GM23338 (cell line): ENCODE data around the gene CSNK1E. TPM values are rescaled to one million over a fixed set of nuclear protein-coding genes. Genes with fewer than 3 reads are reported as not detected.

ENCODE experiments used
- ATAC-seq: fragments of 200-7000 bp; cut with Tn5 transposase; 3 replicates; pipeline ENCODE4 v1.9.1; 2020
- DNase-seq: peaks from one replicate; pipeline ENCODE4 v3.0.0-alpha.2; 2015; ENCODE audit warnings: low spot score
- H2AFZ ChIP-seq: fragments of 200-600 bp; sonication (generic); 2 replicates; pipeline ENCODE4 v1.8.0; 2016; ENCODE audit warnings: antibody characterized with exemption, mild to moderate bottlenecking, moderate library complexity
- H3F3A ChIP-seq: fragments of 200-600 bp; sonication (generic); replicated peaks from 2 replicates; pipeline ENCODE4 v1.8.0; 2017; ENCODE audit warnings: antibody characterized with exemption, mixed run types, low read depth
- H3K27ac ChIP-seq: fragments of 200-600 bp; sonication (generic); 2 replicates; pipeline ENCODE4 v1.6.1; 2016; ENCODE audit warnings: low read depth
- H3K27me3 ChIP-seq: fragments of 200-600 bp; sonication (generic); 2 replicates; pipeline ENCODE4 v1.8.0; 2016; ENCODE audit warnings: mild to moderate bottlenecking, mixed run types, moderate library complexity; ENCODE audit not compliant: insufficient read depth
- H3K36me3 ChIP-seq: fragments of 200-600 bp; sonication (generic); 2 replicates; pipeline ENCODE4 v1.8.0; 2016; ENCODE audit warnings: mild to moderate bottlenecking; ENCODE audit not compliant: insufficient read depth
- H3K4me1 ChIP-seq: fragments of 200-600 bp; sonication (generic); 2 replicates; pipeline ENCODE4 v1.8.0; 2016; ENCODE audit warnings: mild to moderate bottlenecking, moderate library complexity; ENCODE audit not compliant: insufficient read depth
- H3K4me2 ChIP-seq: fragments of 200-600 bp; sonication (generic); 2 replicates; pipeline ENCODE4 v1.7.1; 2017; ENCODE audit warnings: mixed run types
- H3K4me3 ChIP-seq: fragments of 200-600 bp; sonication (generic); 2 replicates; pipeline ENCODE4 v1.6.1; 2016; ENCODE audit warnings: mixed run types
- H3K79me2 ChIP-seq: fragments of 200-600 bp; sonication (generic); replicated peaks from 2 replicates; pipeline ENCODE4 v1.8.0; 2017; ENCODE audit warnings: mild to moderate bottlenecking; ENCODE audit not compliant: insufficient read depth
- H3K9me2 ChIP-seq: fragments of 200-600 bp; sonication (generic); 2 replicates; pipeline ENCODE4 v1.8.0; 2017; ENCODE audit not compliant: insufficient read depth
- H4K20me1 ChIP-seq: fragments of 200-600 bp; sonication (generic); replicated peaks from 2 replicates; pipeline ENCODE4 v1.8.0; 2017; ENCODE audit warnings: mild to moderate bottlenecking; ENCODE audit not compliant: insufficient read depth
- H3K27ac Mint-ChIP-seq: 2 replicates; pipeline ENCODE4 v1.8.0; 2020; ENCODE audit warnings: inconsistent platforms, mild to moderate bottlenecking, moderate library complexity, mixed read lengths
- H3K27me3 Mint-ChIP-seq: 3 replicates; pipeline ENCODE4 v1.8.0; 2022; ENCODE audit warnings: low read depth, mild to moderate bottlenecking, moderate library complexity, mixed read lengths, inconsistent platforms; ENCODE audit not compliant: insufficient read depth, poor library complexity
- H3K36me3 Mint-ChIP-seq: 3 replicates; pipeline ENCODE4 v1.8.0; 2021; ENCODE audit warnings: low read depth, mild to moderate bottlenecking, inconsistent platforms, moderate library complexity, mixed read lengths
- H3K4me1 Mint-ChIP-seq: 3 replicates; pipeline ENCODE4 v1.8.0; 2020; ENCODE audit warnings: mild to moderate bottlenecking, inconsistent platforms, mixed read lengths
- H3K4me3 Mint-ChIP-seq: 3 replicates; pipeline ENCODE4 v1.8.0; 2021; ENCODE audit warnings: moderate library complexity, mild to moderate bottlenecking, inconsistent platforms, mixed read lengths
- H3K9me3 Mint-ChIP-seq: 3 replicates; pipeline ENCODE4 v1.8.0; 2020; ENCODE audit warnings: moderate library complexity, mild to moderate bottlenecking, inconsistent platforms, mixed read lengths
- CREB1 ChIP-seq: fragments of 250-450 bp; sonication (Bioruptor Pico); IDR thresholded peaks from 2 replicates; pipeline ENCODE4 v1.5.0; 2020; ENCODE audit warnings: low read depth, mild to moderate bottlenecking, moderate library complexity
- CTCF ChIP-seq, 2 experiments: fragments of 200-600 bp in 1 of 2; sonication (generic) in 1 of 2; conservative IDR thresholded peaks; 2 replicates each; pipeline versions ENCODE4 v1.5.1 to v1.6.1; 2016 to 2017; ENCODE audit warnings: antibody characterized with exemption in 2 of 2, low read depth in 2 of 2, mild to moderate bottlenecking in 2 of 2, moderate library complexity in 1 of 2
- ETS1 ChIP-seq: IDR thresholded peaks from 2 replicates; pipeline ENCODE4 v1.6.1; 2016; ENCODE audit warnings: antibody characterized with exemption
- EZH2 ChIP-seq: fragments of 200-600 bp; sonication (generic); IDR thresholded peaks from one replicate; pipeline ENCODE4 v1.8.0; 2017; ENCODE audit warnings: antibody characterized with exemption, mild to moderate bottlenecking, low read depth; ENCODE audit not compliant: unreplicated experiment
- JUNB ChIP-seq: IDR thresholded peaks from one replicate; pipeline ENCODE4 v1.6.1; 2016; ENCODE audit warnings: antibody characterized with exemption; ENCODE audit not compliant: unreplicated experiment
- NANOG ChIP-seq: IDR thresholded peaks from 2 replicates; pipeline ENCODE4 v1.6.1; 2016; ENCODE audit warnings: antibody characterized with exemption, borderline replicate concordance
- POLR2AphosphoS5 ChIP-seq: IDR thresholded peaks from 2 replicates; pipeline ENCODE4 v1.6.1; 2016; ENCODE audit warnings: antibody characterized with exemption, low read depth
- STAT1 ChIP-seq: IDR thresholded peaks from one replicate; pipeline ENCODE4 v1.6.1; 2016; ENCODE audit warnings: antibody characterized with exemption; ENCODE audit not compliant: unreplicated experiment
- ZNF114 ChIP-seq: fragments of 250-450 bp; sonication (Bioruptor Pico); IDR thresholded peaks from 2 replicates; pipeline ENCODE4 v1.5.0; 2020; ENCODE audit warnings: mild to moderate bottlenecking, moderate library complexity
- ZNF331 ChIP-seq: fragments of 250-450 bp; sonication (Bioruptor Pico); IDR thresholded peaks from 2 replicates; pipeline ENCODE4 v1.5.0; 2020; ENCODE audit warnings: low read depth, mild to moderate bottlenecking, moderate library complexity
- polyA plus RNA-seq: library from polyadenylated mRNA; unstranded; fragments of >200 nt; fragmentation: Nextera tagmentation; extraction: Ambion mirVana; gene quantifications from 2 replicates; pipeline ENCODE4 v1.2.1, GENCODE V29; 2016
- total RNA-seq: library from RNA; depleted of rRNA; stranded (reverse); fragments of >200 nt; shearing (Covaris generic); gene quantifications from 2 replicates; pipeline ENCODE4 v1.2.3, GENCODE V29; 2014
- TF ChIP-seq, protein P1 (sequence below): fragments of 250-450 bp; sonication (Bioruptor Pico); IDR thresholded peaks from 2 replicates; pipeline ENCODE4 v1.5.0; 2020; ENCODE audit warnings: mild to moderate bottlenecking, moderate library complexity
- TF ChIP-seq, protein P2 (sequence below): IDR thresholded peaks from one replicate; pipeline ENCODE4 v1.6.1; 2018; ENCODE audit warnings: antibody characterized with exemption; ENCODE audit not compliant: unreplicated experiment

The CSNK1E gene
- total and polyA plus RNA-seq, 2 experiments from 2014 or later = 180 to 259 TPM

DNA sequence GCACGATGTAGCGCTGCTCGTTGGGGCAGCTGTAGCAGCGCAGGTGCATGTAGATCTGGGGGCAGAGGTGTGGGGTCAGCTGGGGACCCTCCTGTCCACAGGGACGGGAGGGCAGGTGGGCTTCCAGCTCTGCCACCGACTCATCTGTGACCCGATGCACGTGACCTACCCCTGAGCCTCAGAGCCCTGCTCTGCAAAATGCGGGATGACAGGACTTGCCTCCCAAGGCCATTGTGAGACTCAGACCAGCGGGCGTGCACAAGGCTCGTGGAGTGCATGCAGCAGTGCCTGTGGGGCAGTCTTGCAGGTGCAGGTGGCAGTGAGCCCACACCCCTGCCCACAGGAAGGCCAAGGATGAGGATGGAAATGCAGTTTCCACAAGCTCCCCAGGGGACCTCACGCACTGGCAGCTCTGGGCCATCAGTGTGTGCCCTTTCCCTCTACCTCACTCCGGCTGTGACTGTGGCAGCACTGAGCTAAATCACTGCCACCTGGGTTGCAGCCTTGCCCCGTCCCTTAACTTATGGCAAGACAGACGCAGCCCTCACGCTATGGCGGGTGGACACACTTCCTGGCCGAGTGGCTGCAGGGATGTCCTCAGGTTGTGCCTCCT, 71.1 kb downstream of the CSNK1E start:
- no peak overlapping the region for H3K4me2 ChIP-seq
- peaks cover 24% of the 10 kb centered on the region for H4K20me1 ChIP-seq
- H3K27me3 ChIP-seq = no peaks in the 10 kb centered on the region
- ATAC-seq = no peak
- H3K36me3 Mint-ChIP-seq = peaks cover 28% of the 10 kb centered on the region
- H3K79me2 ChIP-seq = peaks cover 31% of the 10 kb centered on the region
- H3K27ac ChIP-seq = no peak overlapping the region
- H3K9me2 ChIP-seq = no peaks in the 10 kb centered on the region
- H3K9me3 Mint-ChIP-seq = no peaks in the 10 kb centered on the region
- H3K4me3 Mint-ChIP-seq = no peak overlapping the region
- H3K36me3 ChIP-seq = no peaks in the 10 kb centered on the region
- H3F3A ChIP-seq = no peaks in the 10 kb centered on the region
- peaks cover 9% of the 10 kb centered on the region for H3K4me1 Mint-ChIP-seq
- no peak overlapping the region for H3K27ac Mint-ChIP-seq
- H3K4me1 ChIP-seq = 0 out of 2 replicates have a peak, but pooled peaks cover 2% of the 10 kb centered on the region
- H3K4me3 ChIP-seq = no peak overlapping the region
- no peak overlapping the region for H2AFZ ChIP-seq
- no peak for TF ChIP-seq CTCF (conservative IDR thresholded peaks at IDR 0.05; ENCODE audit: low read depth in 2 of 2)
- no peak for TF ChIP-seq ETS1
- TF ChIP-seq, protein P1, sequence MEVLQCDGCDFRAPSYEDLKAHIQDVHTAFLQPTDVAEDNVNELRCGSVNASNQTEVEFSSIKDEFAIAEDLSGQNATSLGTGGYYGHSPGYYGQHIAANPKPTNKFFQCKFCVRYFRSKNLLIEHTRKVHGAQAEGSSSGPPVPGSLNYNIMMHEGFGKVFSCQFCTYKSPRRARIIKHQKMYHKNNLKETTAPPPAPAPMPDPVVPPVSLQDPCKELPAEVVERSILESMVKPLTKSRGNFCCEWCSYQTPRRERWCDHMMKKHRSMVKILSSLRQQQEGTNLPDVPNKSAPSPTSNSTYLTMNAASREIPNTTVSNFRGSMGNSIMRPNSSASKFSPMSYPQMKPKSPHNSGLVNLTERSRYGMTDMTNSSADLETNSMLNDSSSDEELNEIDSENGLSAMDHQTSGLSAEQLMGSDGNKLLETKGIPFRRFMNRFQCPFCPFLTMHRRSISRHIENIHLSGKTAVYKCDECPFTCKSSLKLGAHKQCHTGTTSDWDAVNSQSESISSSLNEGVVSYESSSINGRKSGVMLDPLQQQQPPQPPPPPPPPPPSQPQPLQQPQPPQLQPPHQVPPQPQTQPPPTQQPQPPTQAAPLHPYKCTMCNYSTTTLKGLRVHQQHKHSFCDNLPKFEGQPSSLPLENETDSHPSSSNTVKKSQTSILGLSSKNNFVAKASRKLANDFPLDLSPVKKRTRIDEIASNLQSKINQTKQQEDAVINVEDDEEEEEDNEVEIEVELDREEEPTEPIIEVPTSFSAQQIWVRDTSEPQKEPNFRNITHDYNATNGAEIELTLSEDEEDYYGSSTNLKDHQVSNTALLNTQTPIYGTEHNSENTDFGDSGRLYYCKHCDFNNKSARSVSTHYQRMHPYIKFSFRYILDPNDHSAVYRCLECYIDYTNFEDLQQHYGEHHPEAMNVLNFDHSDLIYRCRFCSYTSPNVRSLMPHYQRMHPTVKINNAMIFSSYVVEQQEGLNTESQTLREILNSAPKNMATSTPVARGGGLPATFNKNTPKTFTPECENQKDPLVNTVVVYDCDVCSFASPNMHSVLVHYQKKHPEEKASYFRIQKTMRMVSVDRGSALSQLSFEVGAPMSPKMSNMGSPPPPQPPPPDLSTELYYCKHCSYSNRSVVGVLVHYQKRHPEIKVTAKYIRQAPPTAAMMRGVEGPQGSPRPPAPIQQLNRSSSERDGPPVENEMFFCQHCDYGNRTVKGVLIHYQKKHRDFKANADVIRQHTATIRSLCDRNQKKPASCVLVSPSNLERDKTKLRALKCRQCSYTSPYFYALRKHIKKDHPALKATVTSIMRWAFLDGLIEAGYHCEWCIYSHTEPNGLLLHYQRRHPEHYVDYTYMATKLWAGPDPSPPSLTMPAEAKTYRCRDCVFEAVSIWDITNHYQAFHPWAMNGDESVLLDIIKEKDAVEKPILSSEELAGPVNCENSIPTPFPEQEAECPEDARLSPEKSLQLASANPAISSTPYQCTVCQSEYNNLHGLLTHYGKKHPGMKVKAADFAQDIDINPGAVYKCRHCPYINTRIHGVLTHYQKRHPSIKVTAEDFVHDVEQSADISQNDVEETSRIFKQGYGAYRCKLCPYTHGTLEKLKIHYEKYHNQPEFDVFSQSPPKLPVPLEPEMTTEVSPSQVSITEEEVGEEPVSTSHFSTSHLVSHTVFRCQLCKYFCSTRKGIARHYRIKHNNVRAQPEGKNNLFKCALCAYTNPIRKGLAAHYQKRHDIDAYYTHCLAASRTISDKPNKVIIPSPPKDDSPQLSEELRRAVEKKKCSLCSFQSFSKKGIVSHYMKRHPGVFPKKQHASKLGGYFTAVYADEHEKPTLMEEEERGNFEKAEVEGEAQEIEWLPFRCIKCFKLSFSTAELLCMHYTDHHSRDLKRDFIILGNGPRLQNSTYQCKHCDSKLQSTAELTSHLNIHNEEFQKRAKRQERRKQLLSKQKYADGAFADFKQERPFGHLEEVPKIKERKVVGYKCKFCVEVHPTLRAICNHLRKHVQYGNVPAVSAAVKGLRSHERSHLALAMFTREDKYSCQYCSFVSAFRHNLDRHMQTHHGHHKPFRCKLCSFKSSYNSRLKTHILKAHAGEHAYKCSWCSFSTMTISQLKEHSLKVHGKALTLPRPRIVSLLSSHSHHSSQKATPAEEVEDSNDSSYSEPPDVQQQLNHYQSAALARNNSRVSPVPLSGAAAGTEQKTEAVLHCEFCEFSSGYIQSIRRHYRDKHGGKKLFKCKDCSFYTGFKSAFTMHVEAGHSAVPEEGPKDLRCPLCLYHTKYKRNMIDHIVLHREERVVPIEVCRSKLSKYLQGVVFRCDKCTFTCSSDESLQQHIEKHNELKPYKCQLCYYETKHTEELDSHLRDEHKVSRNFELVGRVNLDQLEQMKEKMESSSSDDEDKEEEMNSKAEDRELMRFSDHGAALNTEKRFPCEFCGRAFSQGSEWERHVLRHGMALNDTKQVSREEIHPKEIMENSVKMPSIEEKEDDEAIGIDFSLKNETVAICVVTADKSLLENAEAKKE (CRISPR knock-in tag) = no peak
- no peak for TF ChIP-seq STAT1
- TF ChIP-seq, protein P2, sequence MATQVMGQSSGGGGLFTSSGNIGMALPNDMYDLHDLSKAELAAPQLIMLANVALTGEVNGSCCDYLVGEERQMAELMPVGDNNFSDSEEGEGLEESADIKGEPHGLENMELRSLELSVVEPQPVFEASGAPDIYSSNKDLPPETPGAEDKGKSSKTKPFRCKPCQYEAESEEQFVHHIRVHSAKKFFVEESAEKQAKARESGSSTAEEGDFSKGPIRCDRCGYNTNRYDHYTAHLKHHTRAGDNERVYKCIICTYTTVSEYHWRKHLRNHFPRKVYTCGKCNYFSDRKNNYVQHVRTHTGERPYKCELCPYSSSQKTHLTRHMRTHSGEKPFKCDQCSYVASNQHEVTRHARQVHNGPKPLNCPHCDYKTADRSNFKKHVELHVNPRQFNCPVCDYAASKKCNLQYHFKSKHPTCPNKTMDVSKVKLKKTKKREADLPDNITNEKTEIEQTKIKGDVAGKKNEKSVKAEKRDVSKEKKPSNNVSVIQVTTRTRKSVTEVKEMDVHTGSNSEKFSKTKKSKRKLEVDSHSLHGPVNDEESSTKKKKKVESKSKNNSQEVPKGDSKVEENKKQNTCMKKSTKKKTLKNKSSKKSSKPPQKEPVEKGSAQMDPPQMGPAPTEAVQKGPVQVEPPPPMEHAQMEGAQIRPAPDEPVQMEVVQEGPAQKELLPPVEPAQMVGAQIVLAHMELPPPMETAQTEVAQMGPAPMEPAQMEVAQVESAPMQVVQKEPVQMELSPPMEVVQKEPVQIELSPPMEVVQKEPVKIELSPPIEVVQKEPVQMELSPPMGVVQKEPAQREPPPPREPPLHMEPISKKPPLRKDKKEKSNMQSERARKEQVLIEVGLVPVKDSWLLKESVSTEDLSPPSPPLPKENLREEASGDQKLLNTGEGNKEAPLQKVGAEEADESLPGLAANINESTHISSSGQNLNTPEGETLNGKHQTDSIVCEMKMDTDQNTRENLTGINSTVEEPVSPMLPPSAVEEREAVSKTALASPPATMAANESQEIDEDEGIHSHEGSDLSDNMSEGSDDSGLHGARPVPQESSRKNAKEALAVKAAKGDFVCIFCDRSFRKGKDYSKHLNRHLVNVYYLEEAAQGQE = no peak
- TF ChIP-seq POLR2AphosphoS5 = no peak
- TF ChIP-seq CREB1 (CRISPR knock-in tag) = no peak
- TF ChIP-seq NANOG = no peak
- TF ChIP-seq JUNB = no peak
- no peak for TF ChIP-seq EZH2
- TF ChIP-seq ZNF114 (CRISPR knock-in tag) = no peak
- no peak for TF ChIP-seq ZNF331
- no peak for DNase-seq
- H3K27me3 Mint-ChIP-seq = peaks cover 11% of the 10 kb centered on the region
